ENCODE data around the gene SMC1B. TPM values are rescaled to one million over a fixed set of nuclear protein-coding genes. Genes with fewer than 3 reads are reported as not detected.

The SMC1B gene
- total RNA-seq, 1 donor from 2014 or later: 0.13 TPM

GRCh38 chr22:45399712-45400445 is 13.5 kb downstream of the SMC1B start:
- no peak overlapping the region for H3K27ac Mint-ChIP-seq
- no peaks in the 10 kb centered on the region for H3K36me3 Mint-ChIP-seq (ENCODE audit: low read depth)
- peaks cover 4% of the 10 kb centered on the region for H3K9me3 Mint-ChIP-seq
- H3K4me3 Mint-ChIP-seq: no peak overlapping the region
- H3K4me1 Mint-ChIP-seq: no peaks in the 10 kb centered on the region
- POLR2A ChIA-PET: no interaction called here
- intact Hi-C loops (cut with micrococcal nuclease): no loop called here
- TF ChIP-seq CTCF (IDR thresholded peaks at IDR 0.05): no peak
- DNase-seq: no peak
- no peak for ATAC-seq (ENCODE audit: low read depth)
- peaks cover 2% of the 10 kb centered on the region for H3K27me3 Mint-ChIP-seq
- CTCF ChIA-PET: no interaction called here

- no peak for ATAC-seq (ENCODE audit: low read depth)
- CTCF ChIA-PET: no interaction called here
These were observed 15.2 kb downstream of the SMC1B start for GRCh38 chr22:45398214-45398613.

GRCh38 chr22:45397806-45398205 is 15.6 kb downstream of the SMC1B start:
- no peaks in the 10 kb centered on the region for H3K4me1 Mint-ChIP-seq
- H3K27me3 Mint-ChIP-seq: peaks cover 2% of the 10 kb centered on the region
- DNase-seq (no peak), ATAC-seq (ENCODE audit: low read depth) (no peak)
- CTCF ChIA-PET: no interaction called here
- no peak overlapping the region for H3K27ac Mint-ChIP-seq
- no peaks in the 10 kb centered on the region for H3K36me3 Mint-ChIP-seq (ENCODE audit: low read depth)
- H3K4me3 Mint-ChIP-seq: no peak overlapping the region
- H3K9me3 Mint-ChIP-seq: peaks cover 4% of the 10 kb centered on the region
- intact Hi-C loops (cut with micrococcal nuclease): no loop called here
- POLR2A ChIA-PET: no interaction called here
- TF ChIP-seq CTCF (IDR thresholded peaks at IDR 0.05): no peak

More at GRCh38 chr22:45398214-45398613, 15.2 kb downstream of the SMC1B start:
- H3K27me3 Mint-ChIP-seq: peaks cover 2% of the 10 kb centered on the region
- POLR2A ChIA-PET: no interaction called here
- DNase-seq: no peak
- no peaks in the 10 kb centered on the region for H3K36me3 Mint-ChIP-seq (ENCODE audit: low read depth)
- H3K4me1 Mint-ChIP-seq: no peaks in the 10 kb centered on the region
- no peak overlapping the region for H3K27ac Mint-ChIP-seq
- no peak overlapping the region for H3K4me3 Mint-ChIP-seq
- peaks cover 4% of the 10 kb centered on the region for H3K9me3 Mint-ChIP-seq
- intact Hi-C loops (cut with micrococcal nuclease): no loop called here
- no peak for TF ChIP-seq CTCF (IDR thresholded peaks at IDR 0.05)

- Mint-ChIP-seq H3K27ac (no peak overlapping the region), H3K9me3 (no peaks in the 10 kb centered on the region), H3K27me3 (peaks cover 7% of the 10 kb centered on the region), H3K4me1 (no peaks in the 10 kb centered on the region), H3K4me3 (no peak overlapping the region), H3K36me3 (ENCODE audit: low read depth) (no peaks in the 10 kb centered on the region)
- DNase-seq (no peak), ATAC-seq (ENCODE audit: low read depth) (no peak)
- CTCF ChIA-PET: no interaction called here
- intact Hi-C loops (cut with micrococcal nuclease): no loop called here
- no peak for TF ChIP-seq CTCF (IDR thresholded peaks at IDR 0.05)
- POLR2A ChIA-PET: no interaction called here
These were observed 23.9 kb downstream of the SMC1B start for GRCh38 chr22:45389546-45389945.

- no peak for TF ChIP-seq CTCF (IDR thresholded peaks at IDR 0.05)
- no peak overlapping the region for H3K4me3 Mint-ChIP-seq
- ATAC-seq (ENCODE audit: low read depth) (no peak), DNase-seq (no peak)
- no peaks in the 10 kb centered on the region for H3K9me3 Mint-ChIP-seq
- H3K4me1 Mint-ChIP-seq: no peaks in the 10 kb centered on the region
- H3K27me3 Mint-ChIP-seq: peaks cover 3% of the 10 kb centered on the region
- ChIA-PET CTCF (no interaction called here), POLR2A (no interaction called here)
- H3K27ac Mint-ChIP-seq: no peak overlapping the region
- intact Hi-C loops (cut with micrococcal nuclease): no loop called here
- H3K36me3 Mint-ChIP-seq (ENCODE audit: low read depth): no peaks in the 10 kb centered on the region
These were observed 32.1 kb downstream of the SMC1B start for GRCh38 chr22:45381348-45381747.
